SK-N-SH treated with all-trans-retinoic acid at 6 μM for 48 hours (cell line): ENCODE data around the gene IQSEC3.

Experiments used
- ATAC-seq: fragments of 200-7000 bp; cut with Tn5 transposase; 3 replicates; pipeline ENCODE4 v1.9.1; 2020; ENCODE audit warnings: mild to moderate bottlenecking, moderate library complexity
- ARNTL ChIP-seq: fragments of 450-650 bp; formaldehyde crosslinking; IDR thresholded peaks from 2 replicates; pipeline ENCODE4 v1.5.0; 2020; ENCODE audit warnings: low read depth, mild to moderate bottlenecking, moderate library complexity, borderline replicate concordance
- BACH2 ChIP-seq: fragments of 250-450 bp; sonication (Bioruptor Pico); IDR thresholded peaks from 2 replicates; pipeline ENCODE4 v1.9.0; 2021; ENCODE audit warnings: mild to moderate bottlenecking, borderline replicate concordance
- ESRRG ChIP-seq: fragments of 250-450 bp; sonication (Bioruptor Pico); IDR thresholded peaks from 2 replicates; pipeline ENCODE4 v1.6.1; 2021; ENCODE audit warnings: mild to moderate bottlenecking
- GLIS3 ChIP-seq: fragments of 250-450 bp; sonication (Bioruptor Pico); IDR thresholded peaks from 2 replicates; pipeline ENCODE4 v1.5.0; 2020; ENCODE audit warnings: mild to moderate bottlenecking, moderate library complexity
- ISL1 ChIP-seq: fragments of 250-450 bp; sonication (Bioruptor Pico); IDR thresholded peaks from 2 replicates; pipeline ENCODE4 v2.1.2; 2022; ENCODE audit warnings: mild to moderate bottlenecking, moderate library complexity
- OSR1 ChIP-seq: fragments of 250-450 bp; sonication (Bioruptor Pico); IDR thresholded peaks from 2 replicates; pipeline ENCODE4 v1.8.0; 2022; ENCODE audit warnings: moderate library complexity, mild to moderate bottlenecking, inconsistent platforms
- PATZ1 ChIP-seq: fragments of 250-450 bp; sonication (Bioruptor Pico); IDR thresholded peaks from 2 replicates; pipeline ENCODE4 v1.8.0; 2020; ENCODE audit warnings: mild to moderate bottlenecking, moderate library complexity, borderline replicate concordance
- RARB ChIP-seq: fragments of 250-450 bp; sonication (Bioruptor Pico); IDR thresholded peaks from 2 replicates; pipeline ENCODE4 v1.8.0; 2021; ENCODE audit warnings: mild to moderate bottlenecking, moderate library complexity
- SNAI2 ChIP-seq: fragments of 250-450 bp; sonication (Bioruptor Pico); IDR thresholded peaks from 2 replicates; pipeline ENCODE4 v1.5.0; 2020; ENCODE audit warnings: mild to moderate bottlenecking, moderate library complexity
- TCF4 ChIP-seq: fragments of 250-450 bp; sonication (Bioruptor Pico); IDR thresholded peaks from 2 replicates; pipeline ENCODE4 v1.8.0; 2021; ENCODE audit warnings: mild to moderate bottlenecking, moderate library complexity, borderline replicate concordance
- TOX ChIP-seq: fragments of 250-450 bp; sonication (Bioruptor Pico); IDR thresholded peaks from 2 replicates; pipeline ENCODE4 v1.8.0; 2021; ENCODE audit warnings: mild to moderate bottlenecking, moderate library complexity, borderline replicate concordance
- ZC3H10 ChIP-seq: fragments of 250-450 bp; sonication (Bioruptor Pico); IDR thresholded peaks from 2 replicates; pipeline ENCODE4 v1.5.1; 2021; ENCODE audit warnings: mild to moderate bottlenecking, moderate library complexity
- ZFP3 ChIP-seq: fragments of 250-450 bp; sonication (Bioruptor Pico); IDR thresholded peaks from 2 replicates; pipeline ENCODE4 v1.5.0; 2020; ENCODE audit warnings: mild to moderate bottlenecking, moderate library complexity
- ZFP30 ChIP-seq: fragments of 450-650 bp; formaldehyde crosslinking; IDR thresholded peaks from 2 replicates; pipeline ENCODE4 v1.5.0; 2022; ENCODE audit warnings: mild to moderate bottlenecking, moderate library complexity
- ZNF565 ChIP-seq: fragments of 450-650 bp; formaldehyde crosslinking; conservative IDR thresholded peaks from 2 replicates; pipeline ENCODE4 v1.5.0; 2020; ENCODE audit warnings: low read depth, mild to moderate bottlenecking, moderate library complexity
- ZNF70 ChIP-seq: fragments of 450-650 bp; formaldehyde crosslinking; IDR thresholded peaks from 2 replicates; pipeline ENCODE4 v1.5.0; 2020; ENCODE audit warnings: mild to moderate bottlenecking, moderate library complexity
- ZNF8 ChIP-seq: fragments of 450-650 bp; formaldehyde crosslinking; IDR thresholded peaks from 2 replicates; pipeline ENCODE4 v1.5.0; 2020; ENCODE audit warnings: mild to moderate bottlenecking, moderate library complexity
- TF ChIP-seq, protein P1 (sequence below): fragments of 250-450 bp; sonication (Bioruptor Pico); IDR thresholded peaks from 2 replicates; pipeline ENCODE4 v1.8.0; 2021; ENCODE audit warnings: low read depth, mild to moderate bottlenecking, moderate library complexity, borderline replicate concordance
- TF ChIP-seq, protein P2 (sequence below): fragments of 250-450 bp; sonication (Bioruptor Pico); IDR thresholded peaks from 2 replicates; pipeline ENCODE4 v1.5.0; 2020; ENCODE audit warnings: mild to moderate bottlenecking, moderate library complexity
- TF ChIP-seq, protein P3 (sequence below): fragments of 250-450 bp; sonication (Bioruptor Pico); IDR thresholded peaks from 2 replicates; pipeline ENCODE4 v1.5.1; 2021; ENCODE audit warnings: mild to moderate bottlenecking, moderate library complexity
- TF ChIP-seq, protein P4 (sequence below): fragments of 250-450 bp; sonication (Bioruptor Pico); IDR thresholded peaks from 2 replicates; pipeline ENCODE4 v1.5.1; 2020; ENCODE audit warnings: low read depth, mild to moderate bottlenecking, moderate library complexity

The IQSEC3 gene

GRCh38 chr12:145369-145960 lies 78.9 kb downstream of the IQSEC3 start:
- no peak for TF ChIP-seq ZFP30 (CRISPR knock-in tag)
- TF ChIP-seq ZFP3 (CRISPR knock-in tag) = no peak
- TF ChIP-seq RARB (CRISPR knock-in tag) = no peak
- no peak for TF ChIP-seq ZNF70 (CRISPR knock-in tag)
- TF ChIP-seq, protein P1, sequence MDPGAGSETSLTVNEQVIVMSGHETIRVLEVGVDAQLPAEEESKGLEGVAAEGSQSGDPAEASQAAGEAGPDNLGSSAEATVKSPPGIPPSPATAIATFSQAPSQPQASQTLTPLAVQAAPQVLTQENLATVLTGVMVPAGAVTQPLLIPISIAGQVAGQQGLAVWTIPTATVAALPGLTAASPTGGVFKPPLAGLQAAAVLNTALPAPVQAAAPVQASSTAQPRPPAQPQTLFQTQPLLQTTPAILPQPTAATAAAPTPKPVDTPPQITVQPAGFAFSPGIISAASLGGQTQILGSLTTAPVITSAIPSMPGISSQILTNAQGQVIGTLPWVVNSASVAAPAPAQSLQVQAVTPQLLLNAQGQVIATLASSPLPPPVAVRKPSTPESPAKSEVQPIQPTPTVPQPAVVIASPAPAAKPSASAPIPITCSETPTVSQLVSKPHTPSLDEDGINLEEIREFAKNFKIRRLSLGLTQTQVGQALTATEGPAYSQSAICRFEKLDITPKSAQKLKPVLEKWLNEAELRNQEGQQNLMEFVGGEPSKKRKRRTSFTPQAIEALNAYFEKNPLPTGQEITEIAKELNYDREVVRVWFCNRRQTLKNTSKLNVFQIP (CRISPR knock-in tag) = no peak
- no peak for TF ChIP-seq ARNTL (CRISPR knock-in tag)
- TF ChIP-seq, protein P2, sequence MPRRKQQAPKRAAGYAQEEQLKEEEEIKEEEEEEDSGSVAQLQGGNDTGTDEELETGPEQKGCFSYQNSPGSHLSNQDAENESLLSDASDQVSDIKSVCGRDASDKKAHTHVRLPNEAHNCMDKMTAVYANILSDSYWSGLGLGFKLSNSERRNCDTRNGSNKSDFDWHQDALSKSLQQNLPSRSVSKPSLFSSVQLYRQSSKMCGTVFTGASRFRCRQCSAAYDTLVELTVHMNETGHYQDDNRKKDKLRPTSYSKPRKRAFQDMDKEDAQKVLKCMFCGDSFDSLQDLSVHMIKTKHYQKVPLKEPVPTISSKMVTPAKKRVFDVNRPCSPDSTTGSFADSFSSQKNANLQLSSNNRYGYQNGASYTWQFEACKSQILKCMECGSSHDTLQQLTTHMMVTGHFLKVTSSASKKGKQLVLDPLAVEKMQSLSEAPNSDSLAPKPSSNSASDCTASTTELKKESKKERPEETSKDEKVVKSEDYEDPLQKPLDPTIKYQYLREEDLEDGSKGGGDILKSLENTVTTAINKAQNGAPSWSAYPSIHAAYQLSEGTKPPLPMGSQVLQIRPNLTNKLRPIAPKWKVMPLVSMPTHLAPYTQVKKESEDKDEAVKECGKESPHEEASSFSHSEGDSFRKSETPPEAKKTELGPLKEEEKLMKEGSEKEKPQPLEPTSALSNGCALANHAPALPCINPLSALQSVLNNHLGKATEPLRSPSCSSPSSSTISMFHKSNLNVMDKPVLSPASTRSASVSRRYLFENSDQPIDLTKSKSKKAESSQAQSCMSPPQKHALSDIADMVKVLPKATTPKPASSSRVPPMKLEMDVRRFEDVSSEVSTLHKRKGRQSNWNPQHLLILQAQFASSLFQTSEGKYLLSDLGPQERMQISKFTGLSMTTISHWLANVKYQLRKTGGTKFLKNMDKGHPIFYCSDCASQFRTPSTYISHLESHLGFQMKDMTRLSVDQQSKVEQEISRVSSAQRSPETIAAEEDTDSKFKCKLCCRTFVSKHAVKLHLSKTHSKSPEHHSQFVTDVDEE (CRISPR knock-in tag) = no peak
- TF ChIP-seq ZNF8 (CRISPR knock-in tag) = no peak
- TF ChIP-seq TCF4 (CRISPR knock-in tag) = no peak
- no peak for TF ChIP-seq ESRRG (CRISPR knock-in tag)
- no peak for TF ChIP-seq OSR1
- TF ChIP-seq TOX = no peak
- TF ChIP-seq, protein P3, sequence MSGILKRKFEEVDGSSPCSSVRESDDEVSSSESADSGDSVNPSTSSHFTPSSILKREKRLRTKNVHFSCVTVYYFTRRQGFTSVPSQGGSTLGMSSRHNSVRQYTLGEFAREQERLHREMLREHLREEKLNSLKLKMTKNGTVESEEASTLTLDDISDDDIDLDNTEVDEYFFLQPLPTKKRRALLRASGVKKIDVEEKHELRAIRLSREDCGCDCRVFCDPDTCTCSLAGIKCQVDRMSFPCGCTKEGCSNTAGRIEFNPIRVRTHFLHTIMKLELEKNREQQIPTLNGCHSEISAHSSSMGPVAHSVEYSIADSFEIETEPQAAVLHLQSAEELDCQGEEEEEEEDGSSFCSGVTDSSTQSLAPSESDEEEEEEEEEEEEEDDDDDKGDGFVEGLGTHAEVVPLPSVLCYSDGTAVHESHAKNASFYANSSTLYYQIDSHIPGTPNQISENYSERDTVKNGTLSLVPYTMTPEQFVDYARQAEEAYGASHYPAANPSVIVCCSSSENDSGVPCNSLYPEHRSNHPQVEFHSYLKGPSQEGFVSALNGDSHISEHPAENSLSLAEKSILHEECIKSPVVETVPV (CRISPR knock-in tag) = no peak
- no peak for TF ChIP-seq BACH2
- TF ChIP-seq ISL1 = no peak
- no peak for TF ChIP-seq GLIS3
- TF ChIP-seq, protein P4, sequence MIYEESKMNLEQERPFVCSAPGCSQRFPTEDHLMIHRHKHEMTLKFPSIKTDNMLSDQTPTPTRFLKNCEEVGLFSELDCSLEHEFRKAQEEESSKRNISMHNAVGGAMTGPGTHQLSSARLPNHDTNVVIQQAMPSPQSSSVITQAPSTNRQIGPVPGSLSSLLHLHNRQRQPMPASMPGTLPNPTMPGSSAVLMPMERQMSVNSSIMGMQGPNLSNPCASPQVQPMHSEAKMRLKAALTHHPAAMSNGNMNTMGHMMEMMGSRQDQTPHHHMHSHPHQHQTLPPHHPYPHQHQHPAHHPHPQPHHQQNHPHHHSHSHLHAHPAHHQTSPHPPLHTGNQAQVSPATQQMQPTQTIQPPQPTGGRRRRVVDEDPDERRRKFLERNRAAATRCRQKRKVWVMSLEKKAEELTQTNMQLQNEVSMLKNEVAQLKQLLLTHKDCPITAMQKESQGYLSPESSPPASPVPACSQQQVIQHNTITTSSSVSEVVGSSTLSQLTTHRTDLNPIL (CRISPR knock-in tag) = no peak
- no peak for TF ChIP-seq ZNF565
- ATAC-seq = no peak

- no peak for ATAC-seq
- no peak for TF ChIP-seq ZFP3 (CRISPR knock-in tag)
- TF ChIP-seq, protein P2 (CRISPR knock-in tag) = no peak
- no peak for TF ChIP-seq SNAI2
- TF ChIP-seq OSR1 = no peak
Observed at GRCh38 chr12:147242-147641, 80.7 kb downstream of the IQSEC3 start.

DNA sequence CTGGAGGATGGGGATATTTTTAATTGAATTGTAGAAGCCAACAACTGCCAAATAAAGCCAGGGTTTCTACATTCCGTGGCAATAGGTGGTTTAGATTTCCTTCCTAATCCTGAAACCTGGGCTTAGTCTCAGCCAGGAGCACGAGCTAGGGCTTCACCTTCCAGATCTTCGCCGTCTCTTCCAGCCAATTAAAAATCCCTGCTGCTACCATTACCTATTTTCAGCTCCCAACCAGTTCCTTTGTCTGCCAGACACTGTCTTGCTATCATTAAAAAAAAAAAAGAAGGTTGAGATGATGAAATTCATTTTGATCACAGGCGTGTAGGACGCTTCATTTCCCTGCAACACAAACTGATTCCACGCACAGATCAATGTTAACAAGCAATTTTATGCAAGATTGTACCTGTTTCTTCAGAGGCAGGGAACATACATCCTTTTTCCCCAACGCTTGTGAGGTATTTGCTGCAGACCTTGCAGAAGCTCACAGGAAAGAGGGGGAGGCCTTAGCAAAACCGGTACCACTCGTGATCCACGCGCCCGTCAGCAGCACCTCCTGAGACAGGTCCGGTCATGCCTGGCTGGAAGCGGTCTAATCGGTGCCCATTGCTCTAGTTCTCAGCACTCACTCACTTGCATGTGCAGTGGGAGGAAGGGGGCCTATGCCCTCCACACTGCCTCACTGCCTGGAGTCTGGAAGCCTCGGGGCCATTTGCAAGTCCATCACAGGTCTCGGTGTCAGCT lies 82.3 kb downstream of the IQSEC3 start:
- TF ChIP-seq ZNF70 (CRISPR knock-in tag) (no peak), ZC3H10 (CRISPR knock-in tag) (no peak), TCF4 (CRISPR knock-in tag) (no peak), PATZ1 (CRISPR knock-in tag) (no peak), ISL1 (no peak), ZFP30 (CRISPR knock-in tag) (no peak), TOX (no peak)
- no peak for ATAC-seq
